H9 (cell line): ENCODE measurements around the gene SLC44A1. TPM values are rescaled to one million over a fixed set of nuclear protein-coding genes. Genes with fewer than 3 reads are reported as not detected.

Experiments used
- DNase-seq: peaks from one replicate; pipeline ENCODE4 v3.0.0-alpha.2; 2017
- H2AFZ ChIP-seq: one replicate; pipeline ENCODE4 v1.6.1; 2013; ENCODE audit warnings: mild to moderate bottlenecking, low read length, control low read depth, moderate library complexity
- H2AK5ac ChIP-seq: 2 replicates; pipeline ENCODE4 v1.6.1; 2013; ENCODE audit warnings: low read length, control low read depth, mixed read lengths; ENCODE audit not compliant: insufficient read length
- H2BK120ac ChIP-seq: one replicate; pipeline ENCODE4 v1.6.1; 2013; ENCODE audit warnings: low read depth, mild to moderate bottlenecking, low read length, control low read depth, inconsistent platforms; ENCODE audit not compliant: poor library complexity, severe bottlenecking
- H2BK12ac ChIP-seq: 2 replicates; pipeline ENCODE4 v1.6.1; 2013; ENCODE audit warnings: low read length, control low read depth, mixed read lengths, low read depth; ENCODE audit not compliant: insufficient read length
- H2BK15ac ChIP-seq: 2 replicates; pipeline ENCODE4 v1.6.1; 2013; ENCODE audit warnings: low read depth, low read length, control low read depth
- H2BK20ac ChIP-seq: one replicate; pipeline ENCODE4 v1.6.1; 2013; ENCODE audit warnings: low read depth, mild to moderate bottlenecking, low read length, control low read depth, inconsistent platforms; ENCODE audit not compliant: poor library complexity, severe bottlenecking
- H2BK5ac ChIP-seq: 2 replicates; pipeline ENCODE4 v1.6.1; 2013; ENCODE audit warnings: low read length, control low read depth, mixed read lengths; ENCODE audit not compliant: insufficient read length
- H3K14ac ChIP-seq: 2 replicates; pipeline ENCODE4 v1.6.1; 2013; ENCODE audit warnings: low read length, control low read depth; ENCODE audit not compliant: insufficient read depth
- H3K18ac ChIP-seq: 2 replicates; pipeline ENCODE4 v1.6.1; 2013; ENCODE audit warnings: low read depth, mild to moderate bottlenecking, mixed read lengths, low read length, control low read depth; ENCODE audit not compliant: insufficient read length
- H3K23ac ChIP-seq: 2 replicates; pipeline ENCODE4 v1.6.1; 2013; ENCODE audit warnings: low read length, control low read depth, mixed read lengths, low read depth; ENCODE audit not compliant: insufficient read length
- H3K23me2 ChIP-seq: 2 replicates; pipeline ENCODE4 v1.6.1; 2013; ENCODE audit warnings: low read depth, mild to moderate bottlenecking, mixed read lengths, low read length, control low read depth; ENCODE audit not compliant: insufficient read length, poor library complexity, severe bottlenecking
- H3K27ac ChIP-seq: 2 replicates; pipeline ENCODE4 v1.5.1; 2013; ENCODE audit warnings: low read length, control low read depth, mixed read lengths, low read depth; ENCODE audit not compliant: insufficient read length
- H3K27me3 ChIP-seq: 2 replicates; pipeline ENCODE4 v1.6.1; 2013; ENCODE audit warnings: low read length, control low read depth, inconsistent platforms; ENCODE audit not compliant: insufficient read depth
- H3K4ac ChIP-seq: 2 replicates; pipeline ENCODE4 v1.6.1; 2013; ENCODE audit warnings: low read depth, mild to moderate bottlenecking, control low read depth, inconsistent platforms, low read length, moderate library complexity
- H3K4me1 ChIP-seq: 2 replicates; pipeline ENCODE4 v1.6.1; 2013; ENCODE audit warnings: low read length, control low read depth, inconsistent platforms; ENCODE audit not compliant: insufficient read depth
- H3K4me2 ChIP-seq: 2 replicates; pipeline ENCODE4 v1.6.1; 2013; ENCODE audit warnings: low read length, control low read depth, mixed read lengths; ENCODE audit not compliant: insufficient read length, insufficient read depth
- H3K56ac ChIP-seq: 2 replicates; pipeline ENCODE4 v1.6.1; 2013; ENCODE audit warnings: low read depth, mild to moderate bottlenecking, mixed read lengths, low read length, control low read depth; ENCODE audit not compliant: insufficient read length
- H3K79me1 ChIP-seq: 2 replicates; pipeline ENCODE4 v1.6.1; 2013; ENCODE audit warnings: low read depth, mild to moderate bottlenecking, moderate library complexity, low read length, control low read depth, inconsistent platforms; ENCODE audit not compliant: insufficient read depth, poor library complexity, severe bottlenecking
- H3K79me2 ChIP-seq: 2 replicates; pipeline ENCODE4 v1.6.1; 2013; ENCODE audit warnings: low read length, control low read depth, inconsistent platforms; ENCODE audit not compliant: insufficient read depth
- H3K9ac ChIP-seq: 2 replicates; pipeline ENCODE4 v1.6.1; 2013; ENCODE audit warnings: low read length, control low read depth, mixed read lengths; ENCODE audit not compliant: insufficient read length; ENCODE audit errors: extremely low read depth
- H3K9me3 ChIP-seq: one replicate; pipeline ENCODE4 v1.6.1; 2013; ENCODE audit warnings: low read depth, low read length, inconsistent platforms; ENCODE audit not compliant: control insufficient read depth
- H3T11ph ChIP-seq: one replicate; pipeline ENCODE4 v1.6.1; 2013; ENCODE audit warnings: mild to moderate bottlenecking, low read length, control low read depth, inconsistent platforms
- H4K20me1 ChIP-seq: one replicate; pipeline ENCODE4 v1.6.1; 2013; ENCODE audit not compliant: control insufficient read depth, insufficient read length, insufficient read depth
- H4K5ac ChIP-seq: 2 replicates; pipeline ENCODE4 v1.6.1; 2013; ENCODE audit warnings: low read depth, mild to moderate bottlenecking, mixed read lengths, low read length, control low read depth; ENCODE audit not compliant: insufficient read length
- H4K8ac ChIP-seq: replicated peaks from 2 replicates; pipeline ENCODE4 v1.6.1; 2013; ENCODE audit warnings: low read length, control low read depth, mixed read lengths, low read depth; ENCODE audit not compliant: insufficient read length
- H4K91ac ChIP-seq: 2 replicates; pipeline ENCODE4 v1.6.1; 2013; ENCODE audit warnings: low read depth, mild to moderate bottlenecking, moderate library complexity, mixed read lengths, low read length, control low read depth; ENCODE audit not compliant: insufficient read length
- H3K27ac Mint-ChIP-seq, 3 experiments: 2 replicates in 2 of 3; 3 replicates in 1 of 3; pipeline ENCODE4 v1.8.0; 2020 to 2021; ENCODE audit warnings: mixed read lengths in 3 of 3, mild to moderate bottlenecking in 1 of 3, moderate library complexity in 1 of 3
- H3K27me3 Mint-ChIP-seq: 2 replicates; pipeline ENCODE4 v1.8.0; 2021; ENCODE audit warnings: low read depth, mild to moderate bottlenecking, moderate library complexity, mixed read lengths
- H3K36me3 Mint-ChIP-seq, 3 experiments: 2 replicates in 2 of 3; 3 replicates in 1 of 3; pipeline ENCODE4 v1.8.0; 2020 to 2021; ENCODE audit warnings: low read depth in 3 of 3, mixed read lengths in 3 of 3; ENCODE audit not compliant: insufficient read depth in 1 of 3
- H3K4me1 Mint-ChIP-seq, 2 experiments: 2 replicates each; pipeline ENCODE4 v1.8.0; 2020; ENCODE audit warnings: mixed read lengths in 2 of 2
- H3K4me3 Mint-ChIP-seq, 2 experiments: 2 replicates in 1 of 2; 3 replicates in 1 of 2; pipeline ENCODE4 v1.8.0; 2020 to 2021; ENCODE audit warnings: mild to moderate bottlenecking in 2 of 2, mixed read lengths in 2 of 2, moderate library complexity in 1 of 2
- H3K9me3 Mint-ChIP-seq, 2 experiments: 2 replicates in 1 of 2; 3 replicates in 1 of 2; pipeline ENCODE4 v1.8.0; 2020; ENCODE audit warnings: mild to moderate bottlenecking in 2 of 2, mixed read lengths in 2 of 2, moderate library complexity in 1 of 2
- WGBS: extraction: QIAGEN DNeasy Blood & Tissue Kit; methylation state at CpG from one replicate; pipeline ENCODE4 v1.1.7; 2013; ENCODE audit warnings: missing lambda C conversion rate, low lambda C conversion rate, mixed read lengths; ENCODE audit not compliant: insufficient read length; ENCODE audit errors: extremely low coverage; 5-methylcytosine and 5-hydroxymethylcytosine counted together
- total RNA-seq: library from RNA; stranded (reverse); gene quantifications from 2 replicates; pipeline ENCODE4 v1.2.1, GENCODE V29; 2021
- TF ChIP-seq, protein P1 (sequence below): fragments of 200-600 bp; sonication (generic); conservative IDR thresholded peaks from 3 replicates; pipeline ENCODE4 v1.8.0; 2021; ENCODE audit warnings: antibody characterized with exemption, mild to moderate bottlenecking

Gene SLC44A1
- total RNA-seq, 1 experiment from 2014 or later, result 60.7 TPM

DNA sequence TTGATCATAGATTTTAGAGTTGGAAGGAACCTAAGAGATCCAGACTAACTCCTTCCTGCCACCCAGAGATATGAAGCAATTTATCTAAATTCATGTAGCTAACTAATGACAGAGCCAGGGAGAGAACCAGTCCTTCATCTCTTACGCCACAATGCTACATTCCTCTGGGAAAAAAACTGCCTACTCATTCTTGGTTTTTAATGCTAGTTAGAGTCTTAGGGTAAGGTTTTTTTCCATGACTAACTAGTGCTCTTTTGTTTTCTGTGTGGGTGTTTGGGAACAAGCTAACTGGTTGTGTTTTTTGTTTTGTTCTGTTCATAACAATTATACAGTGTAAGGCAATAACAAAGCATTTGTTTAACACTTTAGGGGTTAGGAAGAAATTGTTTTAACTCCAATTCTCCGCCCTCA lies 52.4 kb downstream of the SLC44A1 start:
- H3K4me1 ChIP-seq, result peaks cover 5% of the 10 kb centered on the region
- no peak overlapping the region for H3K18ac ChIP-seq
- no peak overlapping the region for H2AK5ac ChIP-seq
- no peak overlapping the region for H3T11ph ChIP-seq
- H3K9me3 ChIP-seq, result no peaks in the 10 kb centered on the region
- H2BK15ac ChIP-seq, result no peak overlapping the region
- H3K4me3 Mint-ChIP-seq, result peak overlapping the region in 1 of 2 experiments; percentile 5; a peak in 1 of 5 replicates
- TF ChIP-seq, protein P1, sequence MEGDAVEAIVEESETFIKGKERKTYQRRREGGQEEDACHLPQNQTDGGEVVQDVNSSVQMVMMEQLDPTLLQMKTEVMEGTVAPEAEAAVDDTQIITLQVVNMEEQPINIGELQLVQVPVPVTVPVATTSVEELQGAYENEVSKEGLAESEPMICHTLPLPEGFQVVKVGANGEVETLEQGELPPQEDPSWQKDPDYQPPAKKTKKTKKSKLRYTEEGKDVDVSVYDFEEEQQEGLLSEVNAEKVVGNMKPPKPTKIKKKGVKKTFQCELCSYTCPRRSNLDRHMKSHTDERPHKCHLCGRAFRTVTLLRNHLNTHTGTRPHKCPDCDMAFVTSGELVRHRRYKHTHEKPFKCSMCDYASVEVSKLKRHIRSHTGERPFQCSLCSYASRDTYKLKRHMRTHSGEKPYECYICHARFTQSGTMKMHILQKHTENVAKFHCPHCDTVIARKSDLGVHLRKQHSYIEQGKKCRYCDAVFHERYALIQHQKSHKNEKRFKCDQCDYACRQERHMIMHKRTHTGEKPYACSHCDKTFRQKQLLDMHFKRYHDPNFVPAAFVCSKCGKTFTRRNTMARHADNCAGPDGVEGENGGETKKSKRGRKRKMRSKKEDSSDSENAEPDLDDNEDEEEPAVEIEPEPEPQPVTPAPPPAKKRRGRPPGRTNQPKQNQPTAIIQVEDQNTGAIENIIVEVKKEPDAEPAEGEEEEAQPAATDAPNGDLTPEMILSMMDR, result no peak
- H4K5ac ChIP-seq, result no peak overlapping the region
- H3K14ac ChIP-seq, result no peak overlapping the region
- H3K56ac ChIP-seq, result no peak overlapping the region
- H4K8ac ChIP-seq, result no peak overlapping the region
- no peak overlapping the region for H3K9ac ChIP-seq
- peaks cover 68 to 72% of the 10 kb centered on the region in 2 experiments for H3K4me1 Mint-ChIP-seq
- no peaks in the 10 kb centered on the region for H4K20me1 ChIP-seq
- no peaks in the 10 kb centered on the region for H3K23me2 ChIP-seq
- H3K79me2 ChIP-seq, result no peaks in the 10 kb centered on the region; the same call in 1 of the 2 replicates
- H3K4me2 ChIP-seq, result no peak overlapping the region
- no peak for DNase-seq
- H2BK5ac ChIP-seq, result no peak overlapping the region
- H3K36me3 Mint-ChIP-seq, result peaks cover 10 to 23% (median 21%) of the 10 kb centered on the region in 3 experiments
- no peak overlapping the region for H2BK12ac ChIP-seq
- no peaks in the 10 kb centered on the region for H3K9me3 Mint-ChIP-seq
- H3K27me3 Mint-ChIP-seq, result no peaks in the 10 kb centered on the region
- no peak overlapping the region for H4K91ac ChIP-seq
- H3K79me1 ChIP-seq, result no peaks in the 10 kb centered on the region
- no peaks in the 10 kb centered on the region for H3K27me3 ChIP-seq
- no CpG with 5 or more reads among the region's 2 CpGs for WGBS
- peak overlapping the region; percentile 87 for H3K27ac ChIP-seq
- no peak overlapping the region for H2BK20ac ChIP-seq
- H2BK120ac ChIP-seq, result peak overlapping the region; percentile 19
- no peak overlapping the region for H3K4ac ChIP-seq
- H2AFZ ChIP-seq, result no peak overlapping the region
- no peak overlapping the region for H3K23ac ChIP-seq
- H3K27ac Mint-ChIP-seq, result peak overlapping the region; percentile 76 to 95 (median 93)
